Pancreas (tissue), 10 donors: ENCODE measurements around the gene DIAPH1. TPM values are rescaled to one million over a fixed set of nuclear protein-coding genes. Genes with fewer than 3 reads are reported as not detected.

Experiments used
- ATAC-seq, 4 donors: fragments of 200-7000 bp; cut with Tn5 transposase; one replicate each; pipeline versions ENCODE4 v1.8.0 to v1.9.1; 2020; ENCODE audit warnings: mild to moderate bottlenecking in 4 of 4, moderate library complexity in 4 of 4
- DNase-seq, 6 donors: peaks; one replicate each; pipeline ENCODE4 v3.0.0-alpha.2; 2020
- FAIRE-seq: peaks from 2 replicates; lab custom pipeline; 2012; peaks lifted over from hg19 to GRCh38; lab: Jason Lieb, UNC
- H3K27ac ChIP-seq, 4 donors: fragments of 200-600 bp; sonication (generic); 1 replicate in 3 of 4; 2 replicates in 1 of 4; pipeline versions ENCODE4 v1.5.0 to v1.8.0; 2020
- H3K27me3 ChIP-seq, 4 donors: fragments of 200-600 bp; one replicate each; pipeline ENCODE4 v1.8.0; 2021
- H3K36me3 ChIP-seq, 3 donors: fragments of 200-600 bp; sonication (generic) in 1 of 3; one replicate each; pipeline versions ENCODE4 v1.5.0 to v1.8.0; 2020 to 2021
- H3K4me1 ChIP-seq, 3 donors: fragments of 200-600 bp; one replicate each; pipeline ENCODE4 v1.8.0; 2021
- H3K4me3 ChIP-seq, 4 donors: fragments of 200-600 bp; sonication (generic) in 2 of 4; one replicate each; pipeline versions ENCODE4 v1.5.0 to v1.8.0; 2020 to 2021
- H3K9me3 ChIP-seq, 4 donors: fragments of 200-600 bp; one replicate each; pipeline ENCODE4 v1.8.0; 2021
- CTCF ChIP-seq, 4 donors: fragments of 200-600 bp; sonication (generic) in 3 of 4; IDR thresholded peaks; one replicate each; pipeline versions ENCODE4 v1.5.0 to v1.8.0; 2021; ENCODE audit warnings: antibody characterized with exemption in 4 of 4
- WGBS, 2 donors: extraction: QIAGEN DNeasy Blood & Tissue Kit; methylation state at CpG; one replicate each; pipeline ENCODE4 v1.1.7; 2013; 5-methylcytosine and 5-hydroxymethylcytosine counted together
- intact Hi-C, 3 donors: fragments of 100-400 bp; cut with DNase I; formaldehyde crosslinking; loops; one replicate each; pipeline versions ENCODE4 v1.11.1 to v1.14.2; 2022
- polyA plus RNA-seq, 2 donors: library from polyadenylated mRNA; stranded (reverse); fragments of 200-250 nt; gene quantifications; one replicate each; pipeline ENCODE4 v1.2.3, GENCODE V29; 2013
- total RNA-seq, 6 donors: library from RNA; stranded (reverse); fragmentation: NEBNext Ultra II Directional in 4 of 6; extraction: Animal tissue kit (Norgen Biotek cat#: 25700) in 4 of 6; gene quantifications; one replicate each; pipeline versions ENCODE4 v1.2.1 to v1.2.4, GENCODE V29; 2021 to 2023
- donor health status: healthy with polysubstance abuse.
- donor health status: DM: no; HTN: no; CAD: no; lungs with moderate emphysema.
- donor health status: DM: no; HTN: no; CAD: no.
- donor health status: control.
- donor health status: control.
- donor health status: Bipolar disorder and iron deficiency.
- donor health status: DM: yes; HTN: yes; CAD: no.
- donor health status: DM: no; HTN: no; CAD: no.
- donor health status: DM: no; HTN: no; CAD: no.
- donor health status: DM: yes; HTN: yes; CAD: no.

The DIAPH1 gene
- total and polyA plus RNA-seq, 8 donors = 28.9 to 72.7 (median 56.5) TPM

- no peak for DNase-seq
- no peak overlapping the region for H3K27ac ChIP-seq
- TF ChIP-seq CTCF (IDR thresholded peaks at IDR 0.05) = no peak
- H3K9me3 ChIP-seq = no peaks in the 10 kb centered on the region
- no peak for ATAC-seq
- 84 to 90% methylated on average over 8 of the region's 8 CpGs for WGBS, 2 donors
- peaks cover 0 to 11% (median 8%) of the 10 kb centered on the region in 3 donors for H3K4me1 ChIP-seq
- no peak for FAIRE-seq
- H3K36me3 ChIP-seq = peaks cover 0 to 21% (median 0%) of the 10 kb centered on the region in 3 donors
- no peaks in the 10 kb centered on the region for H3K27me3 ChIP-seq
- no peak overlapping the region for H3K4me3 ChIP-seq
- intact Hi-C loops = loop anchor here in 1 of 3 donors (10.0 kb wide), 2 partner anchors 361 to 481 kb away; partner anchors contain the start of gene PCDHB12
Measured at GRCh38 chr5:141565826-141566570, 52.8 kb downstream of the DIAPH1 start.

- H3K4me1 ChIP-seq = peaks cover 10 to 22% (median 16%) of the 10 kb centered on the region in 3 donors
- H3K36me3 ChIP-seq = peaks cover 0 to 4% (median 0%) of the 10 kb centered on the region in 3 donors
- H3K27ac ChIP-seq = peak overlapping the region in 2 of 4 donors; percentile 16 to 47
- WGBS, 2 donors = 16 to 24% methylated on average over 5 of the region's 5 CpGs
- peak in 4 of 6 donors; percentile 38 to 76 (median 70) for DNase-seq
- H3K27me3 ChIP-seq = no peaks in the 10 kb centered on the region
- peak; percentile 98 for FAIRE-seq
- intact Hi-C loops = loop anchor here in 1 of 3 donors (10.0 kb wide), 2 partner anchors 359 to 479 kb away; partner anchors contain the start of gene PCDHB12
- no peak overlapping the region for H3K4me3 ChIP-seq
- no peaks in the 10 kb centered on the region for H3K9me3 ChIP-seq
- ATAC-seq = peak; percentile 39 to 70 (median 64)
- TF ChIP-seq CTCF (IDR thresholded peaks at IDR 0.05) = peak; percentile 83 to 96 (median 88)
Measured at GRCh38 chr5:141564216-141564692, 54.5 kb downstream of the DIAPH1 start.

GRCh38 chr5:141560725-141561483, 57.9 kb downstream of the DIAPH1 start:
- TF ChIP-seq CTCF (IDR thresholded peaks at IDR 0.05) = peak; percentile 45 to 63 (median 56)
- Histone ChIP-seq H3K4me3 (peak overlapping the region in 1 of 4 donors; percentile 12), H3K27me3 (no peaks in the 10 kb centered on the region), H3K27ac (peak overlapping the region; percentile 63 to 93 (median 82)), H3K36me3 (no peaks in the 10 kb centered on the region), H3K9me3 (no peaks in the 10 kb centered on the region), H3K4me1 (peaks cover 12 to 29% (median 24%) of the 10 kb centered on the region in 3 donors)
- intact Hi-C loops = loop anchor here in 1 of 3 donors (10.0 kb wide), 2 partner anchors 356 to 476 kb away; partner anchors contain the start of gene PCDHB12
- DNase-seq (peak; percentile 55 to 93 (median 84)), FAIRE-seq (peak; percentile 87), ATAC-seq (peak; percentile 80 to 90 (median 88))
- WGBS, 2 donors = 21 to 26% methylated on average over 9 of the region's 9 CpGs

GRCh38 chr5:141560151-141560550, 58.6 kb downstream of the DIAPH1 start:
- peak in 3 of 6 donors; percentile 39 to 47 (median 46) for DNase-seq

More at GRCh38 chr5:141560151-141560550, 58.6 kb downstream of the DIAPH1 start:
- peak overlapping the region; percentile 63 to 93 (median 82) for H3K27ac ChIP-seq
- no peaks in the 10 kb centered on the region for H3K36me3 ChIP-seq
- H3K4me3 ChIP-seq = peak overlapping the region in 1 of 4 donors; percentile 12
- intact Hi-C loops = loop anchor here in 1 of 3 donors (10.0 kb wide), 2 partner anchors 355 to 475 kb away; partner anchors contain the start of gene PCDHB12
- H3K9me3 ChIP-seq = no peaks in the 10 kb centered on the region
- peaks cover 12 to 29% (median 24%) of the 10 kb centered on the region in 3 donors for H3K4me1 ChIP-seq
- FAIRE-seq = no peak
- no peak for TF ChIP-seq CTCF (IDR thresholded peaks at IDR 0.05)
- peak; percentile 63 to 78 (median 72) for ATAC-seq
- H3K27me3 ChIP-seq = no peaks in the 10 kb centered on the region
